HG02973 (cell line): ENCODE measurements around the gene AFM.
"Not testable (repeated sequence)": the region's sequence is repeated elsewhere in the genome, so short reads cannot be mapped to it uniquely, and the experiment has no call there.

Experiments used
- ATAC-seq: cut with Tn5 transposase; IDR thresholded peaks from one replicate; pipeline ENCODE4 v1.9.1; 2021; ENCODE audit warnings: moderate library complexity; ENCODE audit not compliant: unreplicated experiment

The AFM gene

DNA sequence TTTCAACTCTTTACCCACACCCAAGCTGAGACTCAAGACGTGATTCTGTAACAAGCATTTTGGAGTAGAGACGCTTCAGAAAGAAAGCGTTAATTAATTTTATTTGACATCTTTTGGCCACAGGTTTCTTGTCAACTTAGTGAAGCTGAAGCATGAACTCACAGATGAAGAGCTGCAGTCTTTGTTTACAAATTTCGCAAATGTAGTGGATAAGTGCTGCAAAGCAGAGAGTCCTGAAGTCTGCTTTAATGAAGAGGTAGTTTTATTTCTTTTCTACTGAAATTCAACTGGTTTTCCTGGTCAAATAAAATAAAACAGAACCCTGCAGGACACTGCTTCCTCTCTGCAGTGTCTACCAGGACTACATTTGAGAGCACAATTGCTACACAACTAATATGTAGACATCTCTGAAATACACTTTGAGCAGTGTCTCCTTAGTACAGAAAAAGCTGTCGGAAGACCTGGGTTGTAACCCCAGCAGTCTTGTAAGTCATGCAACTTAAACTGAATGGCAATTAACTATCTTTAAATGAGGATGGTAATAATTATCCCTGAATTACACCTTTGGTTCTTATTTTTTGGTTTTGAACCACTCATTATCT, 20.2 kb downstream of the AFM start:
- ATAC-seq, result no peak

DNA sequence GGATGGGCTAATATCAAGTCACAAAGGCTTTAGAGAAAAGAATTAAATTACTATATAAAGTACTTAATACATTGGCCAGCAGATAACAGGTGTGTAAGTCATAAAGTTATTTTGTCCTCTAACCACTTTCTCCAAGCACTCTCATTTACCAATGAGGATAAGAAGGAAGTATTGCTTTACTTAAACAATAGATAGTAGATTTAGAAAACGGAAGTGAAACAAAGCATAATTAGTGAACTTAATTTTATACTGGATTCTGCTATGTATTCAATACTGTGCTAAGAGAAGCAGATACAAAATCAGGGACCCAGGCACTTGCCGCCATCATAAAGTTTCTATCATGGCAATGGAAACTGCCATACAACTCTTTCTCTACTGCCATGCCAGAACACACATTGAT, 24.0 kb downstream of the AFM start:
- no peak for ATAC-seq

GRCh38 chr4:73507541-73507940, 26.0 kb downstream of the AFM start:
- no peak for ATAC-seq

DNA sequence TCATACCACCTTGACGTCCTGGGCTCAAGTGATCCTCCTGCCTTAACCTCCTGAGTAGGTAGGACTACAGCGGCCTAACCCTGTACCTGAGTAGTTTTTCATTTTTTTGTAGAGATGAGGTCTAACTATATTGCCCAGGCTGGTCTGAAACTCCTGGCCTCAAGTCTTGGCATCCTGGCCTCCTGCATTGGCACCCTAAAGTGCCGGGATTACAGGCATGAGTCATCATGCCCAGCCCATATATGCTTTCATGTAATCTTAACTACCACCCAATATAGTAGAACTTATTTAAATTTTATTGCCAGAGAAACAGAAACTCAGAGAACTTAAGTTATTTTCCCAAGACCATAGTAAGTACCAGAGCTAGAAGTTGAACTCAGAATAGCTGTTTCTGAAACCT, 27.1 kb downstream of the AFM start:
- no peak for ATAC-seq

DNA sequence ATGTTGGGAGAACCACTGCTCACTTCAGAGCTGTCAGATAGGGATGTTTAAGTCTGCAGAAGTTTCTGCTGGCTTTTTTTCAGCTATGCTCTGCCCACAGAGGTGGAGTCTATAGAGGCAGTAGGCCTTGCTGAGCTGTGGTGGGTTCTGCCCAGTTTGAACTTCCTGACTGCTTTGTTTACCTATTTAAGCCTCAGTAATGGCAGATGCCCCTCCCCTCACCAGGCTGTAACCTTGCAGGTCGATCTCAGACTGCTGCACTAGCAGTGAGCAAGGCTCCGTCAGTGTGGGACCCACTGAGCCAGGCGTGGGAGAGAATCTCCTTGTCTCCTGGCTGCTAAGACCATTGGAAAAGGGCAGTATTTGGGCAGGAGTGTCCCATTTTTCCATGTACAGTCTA, 36.8 kb downstream of the AFM start:
- ATAC-seq, result no peak

DNA sequence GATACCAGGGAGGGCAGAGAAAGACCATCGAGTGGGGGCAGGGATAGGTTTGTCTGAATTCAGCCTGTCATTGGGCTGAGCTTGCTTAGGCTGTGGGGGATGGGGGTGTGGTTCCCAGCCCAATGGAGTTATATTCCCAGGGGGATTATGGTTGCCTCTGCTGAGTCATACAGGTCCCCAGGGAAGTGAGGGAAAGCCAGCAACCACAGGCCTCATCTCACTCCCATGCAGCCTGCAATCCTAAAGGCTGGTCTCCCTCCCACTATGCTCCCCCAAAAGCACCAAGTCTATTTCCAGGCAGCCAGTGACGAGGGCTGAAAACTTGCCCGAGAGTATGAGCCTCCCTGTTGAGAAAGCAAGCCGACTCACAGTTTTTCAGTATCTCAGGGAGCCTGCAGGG, 39.3 kb downstream of the AFM start:
- ATAC-seq, result no peak

GRCh38 chr4:73523126-73523525, 41.6 kb downstream of the AFM start:
- ATAC-seq, result no peak

DNA sequence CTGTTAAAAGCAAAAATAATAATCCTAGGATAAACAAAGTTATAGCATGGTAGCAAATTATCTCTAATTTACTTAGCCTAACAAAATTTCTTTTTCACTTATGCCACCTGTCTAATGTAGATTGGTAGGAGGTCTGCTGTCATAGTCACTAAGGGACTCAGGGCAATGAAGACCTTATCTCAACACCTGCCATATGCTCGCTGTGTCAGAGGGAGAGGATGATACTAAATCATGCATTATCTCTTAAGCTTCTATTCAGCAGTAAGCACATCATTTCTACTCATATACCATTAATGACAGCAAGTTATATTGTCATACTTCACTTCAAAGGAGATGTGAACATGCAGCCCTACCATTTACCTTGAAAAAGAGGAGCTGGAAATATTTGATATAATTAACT, 44.1 kb downstream of the AFM start:
- ATAC-seq, result no peak

DNA sequence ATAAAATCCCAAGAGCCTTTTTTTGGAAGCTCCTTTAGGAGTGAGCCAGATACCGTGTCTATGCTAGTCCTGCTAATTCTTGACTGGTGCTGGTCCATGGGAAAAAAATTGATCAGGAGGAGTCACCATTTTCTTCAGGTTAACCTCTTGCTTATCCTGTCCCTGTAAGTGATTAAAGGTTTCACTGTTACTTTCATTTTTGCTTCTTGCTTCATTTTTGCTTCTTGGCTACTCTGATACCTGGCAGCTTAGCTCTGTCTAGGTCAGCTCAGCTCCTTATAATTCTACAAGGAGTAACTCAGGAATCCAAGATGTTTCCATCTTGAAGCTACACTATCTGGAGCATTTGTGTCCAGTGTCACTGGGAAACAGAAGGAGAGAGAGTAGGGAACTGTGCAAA, 45.7 kb downstream of the AFM start:
- peak; percentile 53 for ATAC-seq

GRCh38 chr4:73528171-73528570, 46.6 kb downstream of the AFM start:
- ATAC-seq, result no peak

GRCh38 chr4:73533515-73534422, 52.2 kb downstream of the AFM start:
- no peak for ATAC-seq

DNA sequence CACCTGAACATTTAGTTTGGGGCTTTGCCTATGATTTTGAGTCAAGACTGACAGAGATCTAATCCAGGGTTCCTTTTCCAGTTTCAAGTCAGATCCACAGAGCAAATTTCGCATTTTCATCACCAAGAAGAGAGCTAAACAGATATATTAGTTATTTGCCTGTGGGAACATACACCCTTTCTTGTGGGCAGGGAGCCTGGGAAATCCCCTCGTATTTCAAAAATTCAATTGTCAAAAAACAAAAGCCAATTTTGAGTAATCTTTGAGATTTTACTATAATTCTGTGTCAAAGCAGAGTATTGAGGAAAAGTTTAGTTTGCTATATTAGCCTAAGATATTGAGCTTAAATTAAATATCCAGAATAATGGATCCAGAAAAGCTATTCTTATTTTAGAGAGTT, 56.6 kb downstream of the AFM start:
- ATAC-seq, result no peak

- no peak for ATAC-seq
Measured at GRCh38 chr4:73539386-73539785, 57.8 kb downstream of the AFM start.

DNA sequence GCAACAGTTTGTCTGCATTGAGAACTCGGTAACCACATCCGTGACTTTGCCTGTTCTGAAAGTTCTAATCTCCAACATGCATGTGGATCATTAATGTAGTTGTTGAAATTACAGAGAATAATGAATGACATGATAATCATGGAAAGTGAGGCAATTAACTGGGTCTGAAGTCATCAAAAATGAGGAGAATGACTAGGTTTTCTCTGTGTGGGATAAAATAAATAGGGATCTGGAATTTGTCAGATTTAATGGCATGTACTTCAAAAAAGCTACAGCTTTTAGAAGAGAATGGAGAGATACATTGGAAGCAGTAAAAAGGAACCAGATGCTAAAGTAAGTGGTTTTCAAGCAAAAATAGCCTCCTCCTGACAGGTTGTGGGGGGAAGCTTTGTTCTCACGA, 59.3 kb downstream of the AFM start:
- no peak for ATAC-seq

GRCh38 chr4:73541251-73541650, 59.7 kb downstream of the AFM start:
- no peak for ATAC-seq

DNA sequence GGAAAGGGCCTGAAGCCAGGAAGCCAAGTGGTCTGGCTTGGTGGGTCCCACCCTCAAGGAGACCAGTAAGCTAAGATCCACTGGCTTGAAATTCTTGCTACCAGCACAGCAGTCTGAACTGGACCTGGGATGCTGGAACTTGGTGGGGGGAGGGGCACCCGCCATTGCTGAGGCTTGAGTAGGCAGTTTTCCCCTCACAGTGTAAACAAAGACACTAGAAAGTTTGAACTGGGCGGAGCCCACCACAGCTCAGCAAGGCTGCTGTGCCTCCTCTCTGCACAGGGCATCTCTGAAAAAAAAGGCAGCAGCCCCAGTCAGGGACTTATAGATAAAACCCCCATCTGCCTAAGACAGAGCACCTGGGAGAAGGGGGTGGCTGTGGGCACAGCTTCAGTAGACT, 63.1 kb downstream of the AFM start:
- no peak for ATAC-seq

- ATAC-seq, result not testable (repeated sequence)
Measured at GRCh38 chr4:73550865-73551264, 69.3 kb downstream of the AFM start.
